Activated CD4-positive, alpha-beta T cell treated with anti-CD3 and anti-CD28 coated beads, Interleukin-2, amount 10 ng/mL, durations not matched to agents 24 days and 14 days (primary cell): ENCODE measurements around the gene SCN2A. TPM values are rescaled to one million over a fixed set of nuclear protein-coding genes. Genes with fewer than 3 reads are reported as not detected.

Experiments used
- DNase-seq: peaks from one replicate; pipeline ENCODE4 v3.0.0; 2022
- H3K27ac Mint-ChIP-seq: one replicate; pipeline ENCODE4 v1.8.0; 2022; ENCODE audit warnings: mild to moderate bottlenecking, mixed read lengths
- H3K27me3 Mint-ChIP-seq: one replicate; pipeline ENCODE4 v1.8.0; 2022; ENCODE audit warnings: mixed read lengths
- H3K36me3 Mint-ChIP-seq: one replicate; pipeline ENCODE4 v1.8.0; 2022; ENCODE audit warnings: low read depth, mild to moderate bottlenecking, mixed read lengths
- H3K4me1 Mint-ChIP-seq: one replicate; pipeline ENCODE4 v1.8.0; 2021; ENCODE audit warnings: mixed read lengths
- H3K4me3 Mint-ChIP-seq: one replicate; pipeline ENCODE4 v1.8.0; 2022; ENCODE audit warnings: mild to moderate bottlenecking, moderate library complexity, mixed read lengths
- H3K9me3 Mint-ChIP-seq: one replicate; pipeline ENCODE4 v1.8.0; 2021; ENCODE audit warnings: mixed read lengths
- intact Hi-C: fragments of 100-400 bp; cut with micrococcal nuclease; formaldehyde crosslinking; loops from one replicate; pipeline ENCODE4 v1.15.1; 2023
- total RNA-seq: library from RNA; stranded (reverse); gene quantifications from 2 replicates; pipeline ENCODE4 v1.2.3, GENCODE V29; 2022

The SCN2A gene
- total RNA-seq, 1 donor from 2014 or later, result not detected

DNA sequence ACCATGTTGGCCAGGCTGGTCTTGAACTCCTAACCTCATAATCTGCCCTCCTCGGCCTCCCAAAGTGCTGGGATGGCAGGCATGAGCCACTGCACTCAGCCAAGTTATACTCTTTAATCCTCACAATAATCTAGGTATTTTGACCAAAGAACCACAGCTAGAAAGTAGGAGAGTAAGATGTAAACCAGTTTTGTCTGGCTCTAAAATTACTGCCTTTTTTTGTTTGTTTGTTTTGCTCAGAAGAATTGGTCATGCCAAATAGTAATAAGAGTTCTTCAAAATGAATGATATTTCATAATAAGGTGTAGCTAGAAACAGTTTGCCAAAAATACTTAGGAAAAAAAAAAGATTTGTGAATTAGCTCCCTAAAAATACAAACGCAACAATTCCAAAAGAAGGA is 36.7 kb downstream of the SCN2A start:
- no peak for DNase-seq
- H3K4me1 Mint-ChIP-seq, result peaks cover 5% of the 10 kb centered on the region
- no peaks in the 10 kb centered on the region for H3K27me3 Mint-ChIP-seq
- no peak overlapping the region for H3K4me3 Mint-ChIP-seq
- peaks cover 8% of the 10 kb centered on the region for H3K9me3 Mint-ChIP-seq
- intact Hi-C loops, result no loop called here
- no peak overlapping the region for H3K27ac Mint-ChIP-seq
- H3K36me3 Mint-ChIP-seq, result no peaks in the 10 kb centered on the region

DNA sequence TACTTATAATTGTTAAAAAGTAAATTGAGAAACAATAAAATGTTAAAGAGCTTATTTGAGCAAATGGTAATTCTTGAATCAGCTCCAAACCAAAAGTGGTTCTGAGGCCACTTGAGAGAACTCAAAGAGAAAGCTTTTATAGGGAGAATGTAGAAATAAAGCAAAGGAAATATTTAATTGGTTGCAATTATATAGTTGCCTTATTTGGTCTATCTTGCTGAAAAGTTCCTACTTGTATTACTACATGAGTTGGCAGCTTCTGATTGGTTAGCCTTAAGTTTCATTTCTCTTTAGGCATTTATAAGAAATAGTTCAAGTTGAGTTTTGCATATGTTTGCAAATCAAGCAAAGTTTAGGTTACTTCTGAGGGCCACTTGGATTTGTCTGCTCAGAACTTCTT is 38.1 kb downstream of the SCN2A start:
- intact Hi-C loops, result no loop called here
- Mint-ChIP-seq H3K36me3 (no peaks in the 10 kb centered on the region), H3K4me3 (no peak overlapping the region), H3K4me1 (peaks cover 5% of the 10 kb centered on the region), H3K9me3 (peaks cover 8% of the 10 kb centered on the region), H3K27ac (no peak overlapping the region), H3K27me3 (no peaks in the 10 kb centered on the region)
- DNase-seq, result no peak

GRCh38 chr2:165277860-165278656 is 38.8 kb downstream of the SCN2A start:
- intact Hi-C loops, result no loop called here
- Mint-ChIP-seq H3K4me1 (peaks cover 5% of the 10 kb centered on the region), H3K27me3 (no peaks in the 10 kb centered on the region), H3K9me3 (peaks cover 8% of the 10 kb centered on the region), H3K4me3 (no peak overlapping the region), H3K36me3 (no peaks in the 10 kb centered on the region), H3K27ac (no peak overlapping the region)
- peak; percentile 38 for DNase-seq

- Mint-ChIP-seq H3K27ac (no peak overlapping the region), H3K36me3 (no peaks in the 10 kb centered on the region), H3K9me3 (peaks cover 8% of the 10 kb centered on the region), H3K4me1 (peaks cover 5% of the 10 kb centered on the region), H3K4me3 (no peak overlapping the region), H3K27me3 (no peaks in the 10 kb centered on the region)
- intact Hi-C loops, result no loop called here
- DNase-seq, result no peak
Observed at GRCh38 chr2:165280356-165280755, 41.1 kb downstream of the SCN2A start.

- no peaks in the 10 kb centered on the region for H3K27me3 Mint-ChIP-seq
- no peak overlapping the region for H3K4me3 Mint-ChIP-seq
- H3K4me1 Mint-ChIP-seq, result peaks cover 5% of the 10 kb centered on the region
- intact Hi-C loops, result no loop called here
- no peaks in the 10 kb centered on the region for H3K36me3 Mint-ChIP-seq
- no peak overlapping the region for H3K27ac Mint-ChIP-seq
- no peak for DNase-seq
- peaks cover 8% of the 10 kb centered on the region for H3K9me3 Mint-ChIP-seq
Observed at GRCh38 chr2:165281387-165281786, 42.2 kb downstream of the SCN2A start.

GRCh38 chr2:165283342-165283741 is 44.1 kb downstream of the SCN2A start:
- H3K9me3 Mint-ChIP-seq, result no peaks in the 10 kb centered on the region
- H3K4me1 Mint-ChIP-seq, result no peaks in the 10 kb centered on the region
- no peak for DNase-seq
- H3K4me3 Mint-ChIP-seq, result no peak overlapping the region
- no peak overlapping the region for H3K27ac Mint-ChIP-seq
- intact Hi-C loops, result no loop called here
- H3K36me3 Mint-ChIP-seq, result no peaks in the 10 kb centered on the region
- peaks cover 2% of the 10 kb centered on the region for H3K27me3 Mint-ChIP-seq

DNA sequence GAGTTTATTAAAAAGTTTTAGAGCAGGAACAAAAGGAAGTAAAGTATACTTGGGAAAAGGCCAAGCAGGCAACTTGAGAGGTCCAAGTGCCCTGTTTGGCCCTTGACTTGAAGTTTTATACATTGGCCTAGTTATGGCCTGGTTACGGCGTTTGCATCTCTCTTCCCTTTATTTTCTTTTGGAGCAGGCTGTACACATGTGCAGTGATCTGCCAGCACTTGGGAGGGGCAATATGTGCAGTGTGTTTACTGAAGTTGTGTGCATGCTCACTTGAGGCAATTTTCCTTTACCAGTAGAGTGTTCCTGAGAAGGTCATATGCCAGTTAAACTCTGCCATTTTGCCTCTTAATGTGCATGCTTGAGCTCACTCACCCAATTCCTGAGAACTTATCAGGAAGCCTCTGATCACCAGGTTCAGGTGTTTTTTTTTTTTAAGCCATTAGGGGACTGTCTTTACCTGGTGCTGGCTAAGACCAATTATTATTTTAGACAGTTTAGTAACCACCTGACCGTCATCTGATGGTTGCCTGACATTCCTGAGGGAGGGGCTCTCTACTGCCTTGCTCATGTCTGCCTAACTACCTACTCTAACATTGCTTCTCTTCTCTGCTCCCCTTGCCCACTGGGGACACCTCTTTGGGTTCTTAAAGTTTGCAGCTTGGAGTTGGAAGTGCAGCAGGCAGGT is 48.0 kb downstream of the SCN2A start:
- intact Hi-C loops, result no loop called here
- Mint-ChIP-seq H3K9me3 (no peaks in the 10 kb centered on the region), H3K4me3 (no peak overlapping the region), H3K4me1 (no peaks in the 10 kb centered on the region), H3K27me3 (peaks cover 10% of the 10 kb centered on the region), H3K36me3 (no peaks in the 10 kb centered on the region), H3K27ac (no peak overlapping the region)
- DNase-seq, result no peak

- H3K36me3 Mint-ChIP-seq, result no peaks in the 10 kb centered on the region
- DNase-seq, result no peak
- no peak overlapping the region for H3K27ac Mint-ChIP-seq
- H3K4me3 Mint-ChIP-seq, result no peak overlapping the region
- H3K4me1 Mint-ChIP-seq, result peaks cover under 1% of the 10 kb centered on the region
- no peaks in the 10 kb centered on the region for H3K9me3 Mint-ChIP-seq
- intact Hi-C loops, result no loop called here
- H3K27me3 Mint-ChIP-seq, result peaks cover 10% of the 10 kb centered on the region
Observed at GRCh38 chr2:165289069-165289468, 49.9 kb downstream of the SCN2A start.

GRCh38 chr2:165293440-165294420 is 54.5 kb downstream of the SCN2A start:
- H3K36me3 Mint-ChIP-seq, result no peaks in the 10 kb centered on the region
- DNase-seq, result peak; percentile 90
- H3K27ac Mint-ChIP-seq, result no peak overlapping the region
- peaks cover 12% of the 10 kb centered on the region for H3K27me3 Mint-ChIP-seq
- H3K9me3 Mint-ChIP-seq, result no peaks in the 10 kb centered on the region
- H3K4me3 Mint-ChIP-seq, result no peak overlapping the region
- H3K4me1 Mint-ChIP-seq, result peaks cover 2% of the 10 kb centered on the region
- intact Hi-C loops, result loop anchor here (1.0 to 10.0 kb wide), 3 partner anchors 54 to 559 kb away; partner anchors contain the start of gene SCN2A

GRCh38 chr2:165294912-165295311 is 55.7 kb downstream of the SCN2A start:
- Mint-ChIP-seq H3K9me3 (no peaks in the 10 kb centered on the region), H3K27me3 (peaks cover 8% of the 10 kb centered on the region)
- intact Hi-C loops, result loop anchor here (10.0 kb wide), 1 partner anchor 560 kb away; no protein-coding TSS in a partner anchor

DNA sequence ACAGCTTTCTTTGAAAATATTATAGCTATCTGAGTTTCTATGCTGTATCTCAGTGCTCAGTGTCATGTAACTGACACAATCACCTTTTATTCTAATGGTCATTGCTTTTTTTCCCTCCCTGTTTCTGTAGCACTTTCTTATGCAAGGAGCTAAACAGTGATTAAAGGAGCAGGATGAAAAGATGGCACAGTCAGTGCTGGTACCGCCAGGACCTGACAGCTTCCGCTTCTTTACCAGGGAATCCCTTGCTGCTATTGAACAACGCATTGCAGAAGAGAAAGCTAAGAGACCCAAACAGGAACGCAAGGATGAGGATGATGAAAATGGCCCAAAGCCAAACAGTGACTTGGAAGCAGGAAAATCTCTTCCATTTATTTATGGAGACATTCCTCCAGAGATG is 56.4 kb downstream of the SCN2A start:
- Mint-ChIP-seq H3K27ac (no peak overlapping the region), H3K27me3 (peaks cover 8% of the 10 kb centered on the region), H3K4me3 (no peak overlapping the region), H3K36me3 (no peaks in the 10 kb centered on the region), H3K9me3 (no peaks in the 10 kb centered on the region), H3K4me1 (peaks cover 2% of the 10 kb centered on the region)
- no peak for DNase-seq
- intact Hi-C loops, result loop anchor here (10.0 kb wide), 1 partner anchor 561 kb away; no protein-coding TSS in a partner anchor

More at GRCh38 chr2:165294912-165295311, 55.7 kb downstream of the SCN2A start:
- H3K4me3 Mint-ChIP-seq, result no peak overlapping the region
- H3K27ac Mint-ChIP-seq, result no peak overlapping the region
- H3K4me1 Mint-ChIP-seq, result peaks cover 2% of the 10 kb centered on the region
- no peak for DNase-seq
- no peaks in the 10 kb centered on the region for H3K36me3 Mint-ChIP-seq

GRCh38 chr2:165305391-165306096 is 66.3 kb downstream of the SCN2A start:
- Mint-ChIP-seq H3K9me3 (no peaks in the 10 kb centered on the region), H3K27me3 (no peaks in the 10 kb centered on the region), H3K4me1 (no peaks in the 10 kb centered on the region), H3K4me3 (no peak overlapping the region), H3K36me3 (no peaks in the 10 kb centered on the region), H3K27ac (no peak overlapping the region)
- DNase-seq, result no peak
- intact Hi-C loops, result loop anchor here (5.0 kb wide), 1 partner anchor 68 kb away; the partner anchor contains the start of gene SCN2A

DNA sequence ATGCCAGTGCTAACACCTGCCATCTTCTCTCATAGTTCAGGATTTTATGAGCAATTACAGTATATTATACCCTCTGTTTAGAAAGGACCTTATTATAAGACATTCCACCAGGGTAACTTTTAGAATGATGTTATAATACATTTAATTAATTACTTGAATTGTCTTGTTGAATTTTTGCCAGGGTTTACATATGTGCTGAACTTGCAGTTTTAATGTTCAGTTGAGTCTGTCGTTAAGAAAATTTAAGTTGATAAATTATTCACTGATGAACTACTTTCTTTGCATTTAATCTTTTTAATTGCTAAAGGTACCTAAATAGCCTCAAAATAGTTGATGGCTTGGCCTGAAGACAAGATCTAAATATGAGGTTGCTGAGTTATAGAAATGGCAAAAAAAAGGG is 68.1 kb downstream of the SCN2A start:
- H3K4me1 Mint-ChIP-seq, result no peaks in the 10 kb centered on the region
- H3K9me3 Mint-ChIP-seq, result no peaks in the 10 kb centered on the region
- intact Hi-C loops, result loop anchor here (5.0 kb wide), 1 partner anchor 70 kb away; the partner anchor contains the start of gene SCN2A
- H3K27me3 Mint-ChIP-seq, result no peaks in the 10 kb centered on the region
- H3K4me3 Mint-ChIP-seq, result no peak overlapping the region
- H3K27ac Mint-ChIP-seq, result no peak overlapping the region
- DNase-seq, result no peak
- H3K36me3 Mint-ChIP-seq, result no peaks in the 10 kb centered on the region
